K562 (cell line): ENCODE results near the gene FOXA3. TPM values are rescaled to one million over a fixed set of nuclear protein-coding genes. Genes with fewer than 3 reads are reported as not detected.

ENCODE experiments used
- ADNP ChIP-seq: fragments of 200-800 bp; sonication (Bioruptor generic); IDR thresholded peaks from 2 replicates; pipeline ENCODE4 v1.6.1; 2016; ENCODE audit warnings: missing genetic modification characterization, missing compliant biosample characterization
- BRF1 ChIP-seq: IDR thresholded peaks from 3 replicates; pipeline ENCODE4 v1.6.1; 2011; ENCODE audit warnings: borderline replicate concordance, mild to moderate bottlenecking; ENCODE audit not compliant: insufficient read length; ENCODE audit errors: extremely low read depth
- CCAR2 ChIP-seq: fragments of 200-400 bp; formaldehyde crosslinking; IDR thresholded peaks from 2 replicates; pipeline ENCODE4 v1.6.1; 2017; ENCODE audit warnings: mild to moderate bottlenecking, low read depth, low read length
- CHD2 ChIP-seq: IDR thresholded peaks from 2 replicates; pipeline ENCODE4 v1.6.1; 2011; ENCODE audit warnings: low read depth, low read length
- CREBBP ChIP-seq: IDR thresholded peaks from one replicate; pipeline ENCODE4 v1.6.1; 2012; ENCODE audit warnings: low read depth, mild to moderate bottlenecking, control low read depth, inconsistent platforms, low read length
- EP400 ChIP-seq: fragments of 450-650 bp; IDR thresholded peaks from 2 replicates; pipeline ENCODE4 v1.6.1; 2017; ENCODE audit warnings: antibody characterized with exemption, mild to moderate bottlenecking, moderate library complexity
- HNRNPK ChIP-seq: fragments of 200-400 bp; formaldehyde crosslinking; IDR thresholded peaks from one replicate; pipeline ENCODE4 v1.6.1; 2018; ENCODE audit warnings: mild to moderate bottlenecking, low read depth, low read length; ENCODE audit not compliant: poor library complexity, severe bottlenecking
- NEUROD1 ChIP-seq: fragments of 150-350 bp; IDR thresholded peaks from 2 replicates; pipeline ENCODE4 v1.6.1; 2014; ENCODE audit warnings: borderline replicate concordance, low read length, low read depth; ENCODE audit not compliant: partially characterized antibody
- NFE2L1 ChIP-seq: fragments of 450-650 bp; IDR thresholded peaks from 2 replicates; pipeline ENCODE4 v1.6.1; 2016; ENCODE audit warnings: missing genetic modification characterization, low read depth, mild to moderate bottlenecking, missing compliant biosample characterization, moderate library complexity, borderline replicate concordance
- NFYB ChIP-seq: IDR thresholded peaks from 2 replicates; pipeline ENCODE4 v1.6.1; 2011; ENCODE audit warnings: mild to moderate bottlenecking, moderate library complexity; ENCODE audit not compliant: insufficient read length; ENCODE audit errors: extremely low read depth
- NKRF ChIP-seq: fragments of 450-650 bp; IDR thresholded peaks from 2 replicates; pipeline ENCODE4 v1.6.1; 2016; ENCODE audit warnings: borderline replicate concordance
- PHB ChIP-seq: fragments of 250-450 bp; sonication (Bioruptor Pico); IDR thresholded peaks from 2 replicates; pipeline ENCODE4 v1.5.0; 2021
- RBM15 ChIP-seq: fragments of 200-400 bp; formaldehyde crosslinking; IDR thresholded peaks from 2 replicates; pipeline ENCODE4 v1.6.1; 2018; ENCODE audit warnings: mild to moderate bottlenecking, low read length, moderate library complexity; ENCODE audit not compliant: insufficient read depth
- TAL1 ChIP-seq: fragments of 450-650 bp; IDR thresholded peaks from 2 replicates; pipeline ENCODE4 v1.6.1; 2016; ENCODE audit warnings: mild to moderate bottlenecking
- TFE3 ChIP-seq: fragments of 450-650 bp; formaldehyde crosslinking; IDR thresholded peaks from 2 replicates; pipeline ENCODE4 v1.4.0; 2020; ENCODE audit warnings: mild to moderate bottlenecking, mixed read lengths
- U2AF1 ChIP-seq: fragments of 200-400 bp; formaldehyde crosslinking; optimal IDR thresholded peaks from 2 replicates; pipeline ENCODE3; 2017; ENCODE audit warnings: mild to moderate bottlenecking, low read depth, low read length, moderate library complexity
- ZHX1 ChIP-seq: fragments of 150-350 bp; conservative IDR thresholded peaks from 2 replicates; pipeline ENCODE4 v1.6.1; 2014; ENCODE audit warnings: low read length
- ZNF3 ChIP-seq: fragments of 250-450 bp; sonication (Bioruptor Pico); IDR thresholded peaks from 2 replicates; pipeline ENCODE4 v1.5.0; 2021; ENCODE audit warnings: mild to moderate bottlenecking, moderate library complexity
- ZNF445 ChIP-seq: fragments of 250-450 bp; sonication (Bioruptor Pico); IDR thresholded peaks from 2 replicates; pipeline ENCODE4 v1.4.0; 2020; ENCODE audit warnings: low read depth, mild to moderate bottlenecking, moderate library complexity
- ZNF512 ChIP-seq: IDR thresholded peaks from 2 replicates; pipeline ENCODE4 v1.6.1; 2016; ENCODE audit warnings: missing genetic modification characterization, missing compliant biosample characterization
- polyA plus RNA-seq, 8 experiments: library from polyadenylated mRNA; depleted of rRNA in 4 of 8; stranded (reverse) in 5 of 8; unstranded in 3 of 8; fragments of >200 nt; fragmentation: Nextera tagmentation in 2 of 8; fragmentation: Illumina TruSeq in 1 of 8; extraction: Ambion mirVana in 2 of 8; extraction: Trizol in 1 of 8; gene quantifications; 2 replicates each; pipeline versions ENCODE4 v1.2.1 to v1.2.3, GENCODE V29; 2011 to 2014; ENCODE audit warnings: inconsistent platforms in 1 of 8, missing spikeins in 1 of 8
- total RNA-seq, 7 experiments: library from RNA; depleted of rRNA in 6 of 7; stranded (reverse); fragments of >200 nt in 6 of 7; fragmentation: Illumina TruSeq in 2 of 7; extraction: Trizol in 2 of 7; gene quantifications; 2 replicates each; pipeline versions ENCODE4 v1.2.1 to v1.2.3, GENCODE V29; 2011 to 2021; ENCODE audit warnings: low replicate concordance in 1 of 7

Gene FOXA3
- total and polyA plus RNA-seq, 9 of the 15 experiments (the other 6 are each of a cell fraction or from before 2014, with no cell fraction given) = 1.3 to 15.5 (median 4.7) TPM

- TF ChIP-seq TFE3 (CRISPR knock-in tag) (no peak), ADNP (no peak), CCAR2 (no peak), HNRNPK (no peak), NFE2L1 (tag) (no peak), NEUROD1 (no peak), TAL1 (no peak), RBM15 (no peak), ZNF445 (CRISPR knock-in tag) (no peak), PHB (CRISPR knock-in tag) (no peak), BRF1 (no peak), ZNF3 (CRISPR knock-in tag) (no peak), NKRF (peak; percentile 52), ZHX1 (no peak), U2AF1 (no peak), NFYB (no peak), EP400 (peak; percentile 80; the same call in 1 of the 2 replicates), CHD2 (no peak), CREBBP (no peak), ZNF512 (tag) (no peak)
These were observed 12.5 kb downstream of the FOXA3 start (continued) for GRCh38 chr19:45876411-45877197.
